H9 (cell line): ENCODE data around the gene BRD9. TPM values are rescaled to one million over a fixed set of nuclear protein-coding genes. Genes with fewer than 3 reads are reported as not detected.

Source experiments
- DNase-seq: peaks from one replicate; pipeline ENCODE4 v3.0.0-alpha.2; 2017
- H2AFZ ChIP-seq: one replicate; pipeline ENCODE4 v1.6.1; 2013; ENCODE audit warnings: mild to moderate bottlenecking, low read length, control low read depth, moderate library complexity
- H2AK5ac ChIP-seq: 2 replicates; pipeline ENCODE4 v1.6.1; 2013; ENCODE audit warnings: low read length, control low read depth, mixed read lengths; ENCODE audit not compliant: insufficient read length
- H2BK120ac ChIP-seq: one replicate; pipeline ENCODE4 v1.6.1; 2013; ENCODE audit warnings: low read depth, mild to moderate bottlenecking, low read length, control low read depth, inconsistent platforms; ENCODE audit not compliant: poor library complexity, severe bottlenecking
- H2BK12ac ChIP-seq: 2 replicates; pipeline ENCODE4 v1.6.1; 2013; ENCODE audit warnings: low read length, control low read depth, mixed read lengths, low read depth; ENCODE audit not compliant: insufficient read length
- H2BK15ac ChIP-seq: 2 replicates; pipeline ENCODE4 v1.6.1; 2013; ENCODE audit warnings: low read depth, low read length, control low read depth
- H2BK20ac ChIP-seq: one replicate; pipeline ENCODE4 v1.6.1; 2013; ENCODE audit warnings: low read depth, mild to moderate bottlenecking, low read length, control low read depth, inconsistent platforms; ENCODE audit not compliant: poor library complexity, severe bottlenecking
- H2BK5ac ChIP-seq: 2 replicates; pipeline ENCODE4 v1.6.1; 2013; ENCODE audit warnings: low read length, control low read depth, mixed read lengths; ENCODE audit not compliant: insufficient read length
- H3K14ac ChIP-seq: 2 replicates; pipeline ENCODE4 v1.6.1; 2013; ENCODE audit warnings: low read length, control low read depth; ENCODE audit not compliant: insufficient read depth
- H3K18ac ChIP-seq: 2 replicates; pipeline ENCODE4 v1.6.1; 2013; ENCODE audit warnings: low read depth, mild to moderate bottlenecking, mixed read lengths, low read length, control low read depth; ENCODE audit not compliant: insufficient read length
- H3K23ac ChIP-seq: 2 replicates; pipeline ENCODE4 v1.6.1; 2013; ENCODE audit warnings: low read length, control low read depth, mixed read lengths, low read depth; ENCODE audit not compliant: insufficient read length
- H3K23me2 ChIP-seq: 2 replicates; pipeline ENCODE4 v1.6.1; 2013; ENCODE audit warnings: low read depth, mild to moderate bottlenecking, mixed read lengths, low read length, control low read depth; ENCODE audit not compliant: insufficient read length, poor library complexity, severe bottlenecking
- H3K27ac ChIP-seq: 2 replicates; pipeline ENCODE4 v1.5.1; 2013; ENCODE audit warnings: low read length, control low read depth, mixed read lengths, low read depth; ENCODE audit not compliant: insufficient read length
- H3K27me3 ChIP-seq: 2 replicates; pipeline ENCODE4 v1.6.1; 2013; ENCODE audit warnings: low read length, control low read depth, inconsistent platforms; ENCODE audit not compliant: insufficient read depth
- H3K4ac ChIP-seq: 2 replicates; pipeline ENCODE4 v1.6.1; 2013; ENCODE audit warnings: low read depth, mild to moderate bottlenecking, control low read depth, inconsistent platforms, low read length, moderate library complexity
- H3K4me1 ChIP-seq: 2 replicates; pipeline ENCODE4 v1.6.1; 2013; ENCODE audit warnings: low read length, control low read depth, inconsistent platforms; ENCODE audit not compliant: insufficient read depth
- H3K4me2 ChIP-seq: 2 replicates; pipeline ENCODE4 v1.6.1; 2013; ENCODE audit warnings: low read length, control low read depth, mixed read lengths; ENCODE audit not compliant: insufficient read length, insufficient read depth
- H3K56ac ChIP-seq: 2 replicates; pipeline ENCODE4 v1.6.1; 2013; ENCODE audit warnings: low read depth, mild to moderate bottlenecking, mixed read lengths, low read length, control low read depth; ENCODE audit not compliant: insufficient read length
- H3K79me1 ChIP-seq: 2 replicates; pipeline ENCODE4 v1.6.1; 2013; ENCODE audit warnings: low read depth, mild to moderate bottlenecking, moderate library complexity, low read length, control low read depth, inconsistent platforms; ENCODE audit not compliant: insufficient read depth, poor library complexity, severe bottlenecking
- H3K79me2 ChIP-seq: 2 replicates; pipeline ENCODE4 v1.6.1; 2013; ENCODE audit warnings: low read length, control low read depth, inconsistent platforms; ENCODE audit not compliant: insufficient read depth
- H3K9ac ChIP-seq: 2 replicates; pipeline ENCODE4 v1.6.1; 2013; ENCODE audit warnings: low read length, control low read depth, mixed read lengths; ENCODE audit not compliant: insufficient read length; ENCODE audit errors: extremely low read depth
- H3K9me3 ChIP-seq: one replicate; pipeline ENCODE4 v1.6.1; 2013; ENCODE audit warnings: low read depth, low read length, inconsistent platforms; ENCODE audit not compliant: control insufficient read depth
- H3T11ph ChIP-seq: one replicate; pipeline ENCODE4 v1.6.1; 2013; ENCODE audit warnings: mild to moderate bottlenecking, low read length, control low read depth, inconsistent platforms
- H4K20me1 ChIP-seq: one replicate; pipeline ENCODE4 v1.6.1; 2013; ENCODE audit not compliant: control insufficient read depth, insufficient read length, insufficient read depth
- H4K5ac ChIP-seq: 2 replicates; pipeline ENCODE4 v1.6.1; 2013; ENCODE audit warnings: low read depth, mild to moderate bottlenecking, mixed read lengths, low read length, control low read depth; ENCODE audit not compliant: insufficient read length
- H4K8ac ChIP-seq: replicated peaks from 2 replicates; pipeline ENCODE4 v1.6.1; 2013; ENCODE audit warnings: low read length, control low read depth, mixed read lengths, low read depth; ENCODE audit not compliant: insufficient read length
- H4K91ac ChIP-seq: 2 replicates; pipeline ENCODE4 v1.6.1; 2013; ENCODE audit warnings: low read depth, mild to moderate bottlenecking, moderate library complexity, mixed read lengths, low read length, control low read depth; ENCODE audit not compliant: insufficient read length
- H3K27ac Mint-ChIP-seq, 3 experiments: 2 replicates in 2 of 3; 3 replicates in 1 of 3; pipeline ENCODE4 v1.8.0; 2020 to 2021; ENCODE audit warnings: mixed read lengths in 3 of 3, mild to moderate bottlenecking in 1 of 3, moderate library complexity in 1 of 3
- H3K27me3 Mint-ChIP-seq: 2 replicates; pipeline ENCODE4 v1.8.0; 2021; ENCODE audit warnings: low read depth, mild to moderate bottlenecking, moderate library complexity, mixed read lengths
- H3K36me3 Mint-ChIP-seq, 3 experiments: 2 replicates in 2 of 3; 3 replicates in 1 of 3; pipeline ENCODE4 v1.8.0; 2020 to 2021; ENCODE audit warnings: low read depth in 3 of 3, mixed read lengths in 3 of 3; ENCODE audit not compliant: insufficient read depth in 1 of 3
- H3K4me1 Mint-ChIP-seq, 2 experiments: 2 replicates each; pipeline ENCODE4 v1.8.0; 2020; ENCODE audit warnings: mixed read lengths in 2 of 2
- H3K4me3 Mint-ChIP-seq, 2 experiments: 2 replicates in 1 of 2; 3 replicates in 1 of 2; pipeline ENCODE4 v1.8.0; 2020 to 2021; ENCODE audit warnings: mild to moderate bottlenecking in 2 of 2, mixed read lengths in 2 of 2, moderate library complexity in 1 of 2
- H3K9me3 Mint-ChIP-seq, 2 experiments: 2 replicates in 1 of 2; 3 replicates in 1 of 2; pipeline ENCODE4 v1.8.0; 2020; ENCODE audit warnings: mild to moderate bottlenecking in 2 of 2, mixed read lengths in 2 of 2, moderate library complexity in 1 of 2
- CTCF ChIP-seq: fragments of 200-600 bp; sonication (generic); conservative IDR thresholded peaks from 3 replicates; pipeline ENCODE4 v1.8.0; 2021; ENCODE audit warnings: antibody characterized with exemption, mild to moderate bottlenecking
- WGBS: extraction: QIAGEN DNeasy Blood & Tissue Kit; methylation state at CpG from one replicate; pipeline ENCODE4 v1.1.7; 2013; ENCODE audit warnings: missing lambda C conversion rate, low lambda C conversion rate, mixed read lengths; ENCODE audit not compliant: insufficient read length; ENCODE audit errors: extremely low coverage; 5-methylcytosine and 5-hydroxymethylcytosine counted together
- total RNA-seq: library from RNA; stranded (reverse); gene quantifications from 2 replicates; pipeline ENCODE4 v1.2.1, GENCODE V29; 2021

The BRD9 gene
- total RNA-seq, 1 experiment from 2014 or later, result 70.5 TPM

- Histone ChIP-seq H3K23ac (no peak overlapping the region), H3K14ac (no peak overlapping the region), H2BK120ac (no peak overlapping the region), H2BK20ac (no peak overlapping the region), H3K4ac (no peak overlapping the region), H4K8ac (no peak overlapping the region), H2AFZ (no peak overlapping the region), H2AK5ac (no peak overlapping the region), H4K5ac (no peak overlapping the region), H3K27ac (no peak overlapping the region), H4K20me1 (no peaks in the 10 kb centered on the region), H3K4me2 (no peak overlapping the region), H3K18ac (no peak overlapping the region), H2BK5ac (no peak overlapping the region), H3K23me2 (no peaks in the 10 kb centered on the region), H4K91ac (no peak overlapping the region), H2BK15ac (no peak overlapping the region), H3K79me1 (no peaks in the 10 kb centered on the region), H3K9ac (no peak overlapping the region), H2BK12ac (no peak overlapping the region), H3K79me2 (no peaks in the 10 kb centered on the region), H3T11ph (no peak overlapping the region), H3K56ac (no peak overlapping the region), H3K27me3 (no peaks in the 10 kb centered on the region), H3K4me1 (no peaks in the 10 kb centered on the region), H3K9me3 (no peaks in the 10 kb centered on the region)
- Mint-ChIP-seq H3K27me3 (no peaks in the 10 kb centered on the region), H3K4me1 (peaks cover 0 to 3% of the 10 kb centered on the region in 2 experiments; a peak in 1 of 4 replicates), H3K9me3 (no peaks in the 10 kb centered on the region), H3K36me3 (peaks cover 53 to 99% (median 89%) of the 10 kb centered on the region in 3 experiments), H3K27ac (no peak overlapping the region), H3K4me3 (no peak overlapping the region)
- TF ChIP-seq CTCF, result no peak
- no peak for DNase-seq
- WGBS, result no CpG with 5 or more reads among the region's 29 CpGs
Measured at GRCh38 chr5:871596-872298, 20.9 kb downstream of the BRD9 start.
